ENCODE results near the gene ZNF341. TPM values are rescaled to one million over a fixed set of nuclear protein-coding genes. Genes with fewer than 3 reads are reported as not detected.

Gene ZNF341
- total RNA-seq, 1 donor from 2014 or later = 6.7 TPM

- Mint-ChIP-seq H3K4me1 (ENCODE audit: low read depth) (peaks cover 20% of the 10 kb centered on the region), H3K4me3 (no peak overlapping the region), H3K9me3 (no peaks in the 10 kb centered on the region), H3K27me3 (ENCODE audit: insufficient read depth) (no peaks in the 10 kb centered on the region), H3K27ac (no peak overlapping the region), H3K36me3 (ENCODE audit: low read depth) (peaks cover 13% of the 10 kb centered on the region)
- no peak for DNase-seq (ENCODE audit: low spot score)
- intact Hi-C loops (cut with micrococcal nuclease) = no loop called here
These were observed 40.1 kb downstream of the ZNF341 start for GRCh38 chr20:33771938-33772337.

DNA sequence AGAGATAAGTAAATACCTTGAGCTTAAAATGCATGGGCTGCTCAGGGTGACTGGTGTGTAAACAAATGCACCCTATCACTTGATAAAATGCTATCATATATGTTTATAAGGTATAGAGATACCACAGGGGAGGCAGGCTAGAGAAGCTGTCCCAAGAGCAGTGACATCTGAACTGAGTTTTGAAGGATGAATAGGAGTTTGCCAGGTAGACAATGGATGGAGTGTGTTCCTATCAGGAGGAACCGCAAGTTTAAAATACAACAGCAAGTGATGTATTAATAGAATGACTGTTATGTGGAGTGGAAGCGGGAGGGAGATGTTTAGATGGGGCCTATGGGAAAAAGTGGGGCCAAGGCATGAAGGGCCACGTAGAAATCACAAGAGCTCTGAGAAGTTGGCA is 40.6 kb downstream of the ZNF341 start:
- intact Hi-C loops (cut with micrococcal nuclease) = no loop called here
- peaks cover 9% of the 10 kb centered on the region for H3K36me3 Mint-ChIP-seq (ENCODE audit: low read depth)

GRCh38 chr20:33773412-33774089 is 41.8 kb downstream of the ZNF341 start:
- Mint-ChIP-seq H3K36me3 (ENCODE audit: low read depth) (peaks cover 9% of the 10 kb centered on the region), H3K27ac (no peak overlapping the region), H3K9me3 (no peaks in the 10 kb centered on the region), H3K4me3 (no peak overlapping the region), H3K27me3 (ENCODE audit: insufficient read depth) (no peaks in the 10 kb centered on the region), H3K4me1 (ENCODE audit: low read depth) (peaks cover 28% of the 10 kb centered on the region)
- DNase-seq (ENCODE audit: low spot score) = no peak
- intact Hi-C loops (cut with micrococcal nuclease) = no loop called here

More for the DNA sequence above, 40.6 kb downstream of the ZNF341 start:
- peak overlapping the region; percentile 6 for H3K27ac Mint-ChIP-seq
- no peak overlapping the region for H3K4me3 Mint-ChIP-seq
- peaks cover 20% of the 10 kb centered on the region for H3K4me1 Mint-ChIP-seq (ENCODE audit: low read depth)
- DNase-seq (ENCODE audit: low spot score) = no peak
- H3K9me3 Mint-ChIP-seq = no peaks in the 10 kb centered on the region
- no peaks in the 10 kb centered on the region for H3K27me3 Mint-ChIP-seq (ENCODE audit: insufficient read depth)

DNA sequence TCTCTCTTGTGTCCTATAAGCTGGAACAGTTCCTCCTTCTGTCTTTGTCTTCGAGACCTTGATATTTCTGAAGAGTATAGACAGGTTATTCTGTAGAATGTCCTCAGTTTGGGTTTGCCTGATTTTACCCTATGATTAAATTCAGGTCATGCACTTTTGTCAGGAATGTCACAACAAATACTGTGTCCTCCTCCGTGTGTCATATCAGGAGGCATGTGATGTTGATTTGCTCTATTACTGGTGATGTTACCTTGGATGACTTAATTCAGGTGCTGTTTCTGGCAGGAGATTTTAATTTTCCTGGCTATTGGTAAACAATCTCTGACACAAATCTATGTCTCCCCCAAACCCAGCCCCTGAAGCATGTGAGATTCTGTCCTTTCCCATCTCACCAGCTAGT is 46.0 kb downstream of the ZNF341 start:
- intact Hi-C loops (cut with micrococcal nuclease) = loop anchor here (1.0 kb wide), 1 partner anchor 33 kb away; the partner anchor contains the start of gene CHMP4B
- Mint-ChIP-seq H3K4me1 (ENCODE audit: low read depth) (peaks cover 47% of the 10 kb centered on the region), H3K4me3 (no peak overlapping the region), H3K9me3 (no peaks in the 10 kb centered on the region), H3K36me3 (ENCODE audit: low read depth) (peaks cover 16% of the 10 kb centered on the region), H3K27me3 (ENCODE audit: insufficient read depth) (no peaks in the 10 kb centered on the region), H3K27ac (peak overlapping the region; percentile 90)
- no peak for DNase-seq (ENCODE audit: low spot score)

DNA sequence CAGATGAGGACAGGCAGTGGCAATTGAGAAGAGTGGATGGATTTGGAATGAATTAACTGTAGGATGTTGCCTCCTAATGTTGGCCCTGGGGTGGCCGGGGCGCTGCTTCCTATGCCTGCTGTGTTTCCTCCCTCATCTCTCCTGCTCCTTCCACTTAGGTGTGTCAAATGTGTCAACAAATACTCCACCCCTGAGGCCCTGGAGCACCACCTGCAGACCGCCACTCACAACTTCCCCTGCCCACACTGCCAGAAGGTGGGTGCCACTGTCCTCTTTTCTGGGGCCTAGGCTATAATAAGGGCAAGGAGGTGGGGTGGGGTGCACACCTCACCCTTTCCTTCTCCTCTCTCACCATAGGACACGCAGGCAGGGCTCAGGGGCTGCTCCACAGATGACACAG is 49.3 kb downstream of the ZNF341 start:
- Mint-ChIP-seq H3K4me1 (ENCODE audit: low read depth) (peaks cover 28% of the 10 kb centered on the region), H3K36me3 (ENCODE audit: low read depth) (peaks cover 18% of the 10 kb centered on the region), H3K27ac (peak overlapping the region; percentile 40), H3K4me3 (no peak overlapping the region), H3K9me3 (no peaks in the 10 kb centered on the region), H3K27me3 (ENCODE audit: insufficient read depth) (no peaks in the 10 kb centered on the region)
- no peak for DNase-seq (ENCODE audit: low spot score)
- intact Hi-C loops (cut with micrococcal nuclease) = no loop called here

- no peaks in the 10 kb centered on the region for H3K9me3 Mint-ChIP-seq
- peaks cover 18% of the 10 kb centered on the region for H3K36me3 Mint-ChIP-seq (ENCODE audit: low read depth)
- no peak overlapping the region for H3K27ac Mint-ChIP-seq
- H3K4me3 Mint-ChIP-seq = no peak overlapping the region
- no peaks in the 10 kb centered on the region for H3K27me3 Mint-ChIP-seq (ENCODE audit: insufficient read depth)
- peaks cover 29% of the 10 kb centered on the region for H3K4me1 Mint-ChIP-seq (ENCODE audit: low read depth)
- intact Hi-C loops (cut with micrococcal nuclease) = no loop called here
- DNase-seq (ENCODE audit: low spot score) = no peak
These were observed 50.1 kb downstream of the ZNF341 start for GRCh38 chr20:33781945-33782344.

GRCh38 chr20:33783256-33783655 is 51.5 kb downstream of the ZNF341 start:
- Mint-ChIP-seq H3K27ac (peak overlapping the region; percentile 29), H3K4me1 (ENCODE audit: low read depth) (peaks cover 35% of the 10 kb centered on the region)

DNA sequence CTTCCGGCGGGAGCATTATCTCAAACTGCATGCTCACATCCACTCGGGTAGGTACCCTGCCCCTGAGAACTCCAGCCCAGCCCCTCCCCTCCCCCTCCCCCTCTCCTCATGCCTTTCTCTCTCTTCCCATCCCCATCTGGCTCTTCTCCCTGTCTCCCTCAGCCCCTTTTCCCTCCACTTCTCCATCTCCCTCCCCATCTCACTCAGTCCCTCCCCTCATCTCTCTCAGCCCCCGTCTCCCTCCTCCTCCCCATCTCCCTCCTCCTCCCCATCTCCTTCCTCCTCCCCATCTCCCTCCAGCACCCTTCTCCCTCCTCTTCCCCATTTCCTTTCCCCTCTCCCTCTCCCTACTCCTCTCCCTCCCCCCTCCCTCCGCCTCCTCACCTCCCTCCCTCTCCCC is 52.0 kb downstream of the ZNF341 start:
- H3K27me3 Mint-ChIP-seq (ENCODE audit: insufficient read depth) = no peaks in the 10 kb centered on the region
- intact Hi-C loops (cut with micrococcal nuclease) = no loop called here
- no peak overlapping the region for H3K4me3 Mint-ChIP-seq
- peaks cover 13% of the 10 kb centered on the region for H3K36me3 Mint-ChIP-seq (ENCODE audit: low read depth)
- no peak overlapping the region for H3K27ac Mint-ChIP-seq
- DNase-seq (ENCODE audit: low spot score) = no peak
- H3K4me1 Mint-ChIP-seq (ENCODE audit: low read depth) = peaks cover 34% of the 10 kb centered on the region
- H3K9me3 Mint-ChIP-seq = no peaks in the 10 kb centered on the region

More at GRCh38 chr20:33783256-33783655, 51.5 kb downstream of the ZNF341 start:
- peaks cover 14% of the 10 kb centered on the region for H3K36me3 Mint-ChIP-seq (ENCODE audit: low read depth)
- intact Hi-C loops (cut with micrococcal nuclease) = no loop called here
- no peaks in the 10 kb centered on the region for H3K9me3 Mint-ChIP-seq
- no peak for DNase-seq (ENCODE audit: low spot score)
- H3K27me3 Mint-ChIP-seq (ENCODE audit: insufficient read depth) = no peaks in the 10 kb centered on the region
- no peak overlapping the region for H3K4me3 Mint-ChIP-seq

DNA sequence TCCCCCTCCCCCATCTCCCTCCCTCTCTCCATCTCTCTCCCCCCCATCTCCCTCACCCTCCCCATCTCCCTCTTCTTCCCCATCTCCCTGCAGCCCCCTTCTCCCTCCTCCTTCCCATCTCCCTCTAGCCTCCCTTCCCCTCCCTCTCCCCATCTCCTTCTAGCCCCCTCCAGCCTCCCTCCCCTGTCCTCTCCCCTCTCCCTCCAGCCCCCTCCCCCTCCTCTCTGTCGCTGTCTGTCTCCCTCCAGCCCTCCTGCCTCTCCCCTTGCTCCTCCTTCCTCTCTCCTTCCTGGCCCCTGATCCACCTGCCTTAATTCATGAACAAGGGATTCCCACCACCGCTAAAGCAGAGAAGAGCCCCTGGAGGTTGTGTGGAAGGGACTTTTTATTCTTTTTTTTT is 52.4 kb downstream of the ZNF341 start:
- Mint-ChIP-seq H3K27ac (no peak overlapping the region), H3K4me1 (ENCODE audit: low read depth) (peaks cover 31% of the 10 kb centered on the region), H3K9me3 (no peaks in the 10 kb centered on the region), H3K27me3 (ENCODE audit: insufficient read depth) (no peaks in the 10 kb centered on the region), H3K36me3 (ENCODE audit: low read depth) (peaks cover 10% of the 10 kb centered on the region), H3K4me3 (no peak overlapping the region)
- DNase-seq (ENCODE audit: low spot score) = no peak
- intact Hi-C loops (cut with micrococcal nuclease) = no loop called here

GRCh38 chr20:33785503-33785902 is 53.7 kb downstream of the ZNF341 start:
- intact Hi-C loops (cut with micrococcal nuclease) = no loop called here
- no peak for DNase-seq (ENCODE audit: low spot score)
- H3K27ac Mint-ChIP-seq = no peak overlapping the region
- H3K4me3 Mint-ChIP-seq = no peak overlapping the region
- peaks cover 10% of the 10 kb centered on the region for H3K36me3 Mint-ChIP-seq (ENCODE audit: low read depth)
- H3K4me1 Mint-ChIP-seq (ENCODE audit: low read depth) = peaks cover 23% of the 10 kb centered on the region
- no peaks in the 10 kb centered on the region for H3K9me3 Mint-ChIP-seq
- no peaks in the 10 kb centered on the region for H3K27me3 Mint-ChIP-seq (ENCODE audit: insufficient read depth)

GRCh38 chr20:33787253-33787891 is 55.6 kb downstream of the ZNF341 start:
- intact Hi-C loops (cut with micrococcal nuclease) = no loop called here
- Mint-ChIP-seq H3K4me3 (no peak overlapping the region), H3K36me3 (ENCODE audit: low read depth) (peaks cover 7% of the 10 kb centered on the region)

DNA sequence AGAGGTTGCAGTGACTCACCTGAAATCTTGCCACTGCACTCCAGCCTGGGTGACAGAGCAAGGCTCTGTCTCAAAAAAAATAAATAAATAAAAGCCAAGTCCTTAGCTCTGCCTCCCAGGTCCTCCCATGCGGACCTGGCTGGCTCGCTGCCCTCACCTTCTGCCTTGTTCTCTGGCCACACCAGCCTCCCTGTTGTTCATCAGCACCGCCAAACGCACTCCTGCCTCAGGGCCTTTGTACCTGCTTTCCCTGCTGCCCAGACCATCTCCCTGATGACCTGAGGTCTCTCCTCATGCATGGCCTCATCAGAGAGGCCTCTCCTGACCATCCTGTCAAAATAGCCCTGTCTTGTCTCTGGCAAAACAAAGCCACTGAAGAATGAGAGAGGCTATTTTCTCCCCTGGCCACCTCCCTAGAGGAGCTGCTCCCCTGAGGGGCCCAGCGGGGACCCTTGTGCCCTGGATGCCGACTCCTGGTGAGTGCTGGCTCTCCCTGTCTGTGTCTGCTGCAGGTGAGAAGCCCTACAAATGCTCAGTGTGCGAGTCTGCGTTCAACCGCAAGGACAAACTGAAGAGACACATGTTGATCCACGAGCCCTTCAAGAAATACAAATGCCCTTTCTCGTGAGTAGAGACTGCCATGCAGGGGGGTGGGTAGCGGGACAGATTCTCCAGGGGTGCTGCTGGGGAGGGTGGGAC is 56.7 kb downstream of the ZNF341 start:
- H3K27me3 Mint-ChIP-seq (ENCODE audit: insufficient read depth) = no peaks in the 10 kb centered on the region
- H3K4me3 Mint-ChIP-seq = no peak overlapping the region
- peak overlapping the region; percentile 68 for H3K27ac Mint-ChIP-seq
- H3K36me3 Mint-ChIP-seq (ENCODE audit: low read depth) = no peaks in the 10 kb centered on the region
- no peaks in the 10 kb centered on the region for H3K9me3 Mint-ChIP-seq
- peaks cover 24% of the 10 kb centered on the region for H3K4me1 Mint-ChIP-seq (ENCODE audit: low read depth)
- DNase-seq (ENCODE audit: low spot score) = no peak
- intact Hi-C loops (cut with micrococcal nuclease) = no loop called here

More at GRCh38 chr20:33787253-33787891, 55.6 kb downstream of the ZNF341 start:
- DNase-seq (ENCODE audit: low spot score) = no peak
- Mint-ChIP-seq H3K9me3 (no peaks in the 10 kb centered on the region), H3K27me3 (ENCODE audit: insufficient read depth) (no peaks in the 10 kb centered on the region), H3K27ac (no peak overlapping the region), H3K4me1 (ENCODE audit: low read depth) (peaks cover 19% of the 10 kb centered on the region)

All from activated T-helper 1 cell treated with anti-CD3 and anti-CD28 coated beads, Interleukin-12 subunit alpha, Interleukin-12 subunit beta, Interleukin-2, Interleukin-4 antibody, amounts not matched to agents 30 ng/mL and 10 ng/mL and 1 ng/mL, durations not matched to agents 14 hours and 24 hours and 36 hours (primary cell).